ENCODE measurements around the gene NAA11.

GRCh38 chr4:79296768-79297428, 29.0 kb downstream of the NAA11 start:
- TF ChIP-seq POLR2A (IDR thresholded peaks at IDR 0.05) (no peak), CTCF (IDR thresholded peaks at IDR 0.05) (no peak)
